ENCODE data around the gene TMC4. TPM values are rescaled to one million over a fixed set of nuclear protein-coding genes. Genes with fewer than 3 reads are reported as not detected.

TMC4 gene
- total RNA-seq, 1 experiment from 2014 or later: 9.6 TPM

DNA sequence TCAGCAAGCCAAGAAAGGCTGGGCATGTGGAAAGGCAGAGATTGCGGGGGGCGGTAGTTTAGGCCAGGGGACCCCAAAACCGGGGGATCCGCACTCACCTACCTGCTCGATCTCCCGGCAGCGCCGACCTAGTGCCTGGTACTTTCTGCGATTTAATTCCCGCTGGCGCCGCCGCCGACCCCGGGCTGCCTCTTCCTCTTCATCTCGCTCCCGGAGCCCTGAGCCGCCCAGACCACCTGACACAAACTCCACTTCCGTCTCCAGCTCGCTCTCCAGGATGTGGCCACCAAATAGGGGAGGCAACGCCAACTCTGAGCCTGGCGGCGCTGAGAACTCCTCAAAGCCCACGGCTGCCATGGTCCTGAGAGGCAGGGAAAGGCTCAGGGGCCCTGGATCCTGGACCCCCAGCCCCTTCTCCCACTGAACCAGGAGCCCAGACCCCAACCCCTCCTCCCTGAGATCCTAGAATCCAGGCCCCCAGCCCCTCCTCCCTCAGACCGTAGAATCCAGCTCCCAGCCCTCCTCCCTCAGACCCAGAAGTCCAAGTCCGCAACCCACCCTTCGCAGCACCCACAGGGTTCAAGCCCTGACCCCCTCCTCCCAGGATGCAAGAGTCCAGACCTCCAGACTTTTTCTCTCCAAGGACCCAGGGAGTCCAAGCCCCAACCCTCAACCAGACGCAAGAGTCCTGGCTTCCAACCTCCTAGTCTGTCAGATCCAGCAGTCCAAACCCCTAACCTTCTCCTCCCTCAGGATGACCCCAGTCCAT lies 58.4 kb downstream of the TMC4 start:
- in situ Hi-C loops (cut with HindIII; ENCODE audit: low sequenced_read_pairs): no loop called here
- no peak for DNase-seq (ENCODE audit: low spot score)

Other genes with a start within 250 kb of the TMC4 start
- 0.68 and 1.8 TPM in 2 replicates for gene CACNG8, start 210.2 kb downstream of the TMC4 start, total RNA-seq (2014; rRNA removed; shearing (Covaris generic))
- not detected in 2 replicates for gene CACNG6, start 181.5 kb downstream of the TMC4 start, total RNA-seq (2014; rRNA removed; shearing (Covaris generic))
- gene VSTM1, start 109.3 kb downstream of the TMC4 start, total RNA-seq (2014; rRNA removed; shearing (Covaris generic)): 0.71 TPM in 1 of 2 replicates, not detected in the other
- not detected in 2 replicates for gene TARM1, start 91.8 kb downstream of the TMC4 start, total RNA-seq (2014; rRNA removed; shearing (Covaris generic))
- 1.7 TPM in 1 of 2 replicates, not detected in the other for gene OSCAR, start 72.4 kb downstream of the TMC4 start, total RNA-seq (2014; rRNA removed; shearing (Covaris generic))
- 28.7 and 54.7 TPM in 2 replicates for gene NDUFA3, start 70.3 kb downstream of the TMC4 start, total RNA-seq (2014; rRNA removed; shearing (Covaris generic))
- 21.6 and 23.5 TPM in 2 replicates for gene TFPT, start 57.5 kb downstream of the TMC4 start, total RNA-seq (2014; rRNA removed; shearing (Covaris generic))
- gene PRPF31, start 57.4 kb downstream of the TMC4 start, total RNA-seq (2014; rRNA removed; shearing (Covaris generic)): 111 and 113 TPM in 2 replicates
- gene CNOT3, start 35.4 kb downstream of the TMC4 start, total RNA-seq (2014; rRNA removed; shearing (Covaris generic)): 11.6 and 15.2 TPM in 2 replicates
- gene LENG1, start 13.4 kb downstream of the TMC4 start, total RNA-seq (2014; rRNA removed; shearing (Covaris generic)): 5.5 and 7.3 TPM in 2 replicates
- 36.3 and 46.0 TPM in 2 replicates for gene MBOAT7, start 16.4 kb upstream of the TMC4 start, total RNA-seq (2014; rRNA removed; shearing (Covaris generic))
- 146 and 178 TPM in 2 replicates for gene TSEN34, start 18.1 kb upstream of the TMC4 start, total RNA-seq (2014; rRNA removed; shearing (Covaris generic))
- gene RPS9, start 27.7 kb upstream of the TMC4 start, total RNA-seq (2014; rRNA removed; shearing (Covaris generic)): 2,874 and 3,759 TPM in 2 replicates
- 0.74 and 0.81 TPM in 2 replicates for gene LILRB3, start 49.8 kb upstream of the TMC4 start, total RNA-seq (2014; rRNA removed; shearing (Covaris generic))
- not detected in 2 replicates for gene LILRA6, start 69.6 kb upstream of the TMC4 start, total RNA-seq (2014; rRNA removed; shearing (Covaris generic))
- gene LILRB5, start 84.1 kb upstream of the TMC4 start, total RNA-seq (2014; rRNA removed; shearing (Covaris generic)): not detected in 2 replicates
- not detected in 2 replicates for gene LILRB2, start 108.0 kb upstream of the TMC4 start, total RNA-seq (2014; rRNA removed; shearing (Covaris generic))
- not detected in 2 replicates for gene LILRA5, start 140.0 kb upstream of the TMC4 start, total RNA-seq (2014; rRNA removed; shearing (Covaris generic))
- gene LILRA4, start 166.0 kb upstream of the TMC4 start, total RNA-seq (2014; rRNA removed; shearing (Covaris generic)): not detected in 2 replicates
- gene LAIR1, start 191.8 kb upstream of the TMC4 start, total RNA-seq (2014; rRNA removed; shearing (Covaris generic)): 0.37 TPM in 1 of 2 replicates, not detected in the other
- 0.10 and 0.12 TPM in 2 replicates for gene TTYH1, start 242.3 kb upstream of the TMC4 start, total RNA-seq (2014; rRNA removed; shearing (Covaris generic))

Measured in G401 (cell line).